HG02678 (cell line): ENCODE results near the gene MIB2.

ENCODE experiments used
- ATAC-seq: cut with Tn5 transposase; IDR thresholded peaks from one replicate; pipeline ENCODE4 v1.9.1; 2021; ENCODE audit warnings: mild to moderate bottlenecking, moderate library complexity; ENCODE audit not compliant: unreplicated experiment

Gene MIB2

GRCh38 chr1:1598051-1598719 is 17.1 kb upstream of the MIB2 start:
- ATAC-seq: no peak

- no peak for ATAC-seq
Observed at GRCh38 chr1:1598720-1599029, 16.6 kb upstream of the MIB2 start.

GRCh38 chr1:1599030-1599934 is 16.0 kb upstream of the MIB2 start:
- no peak for ATAC-seq

- no peak for ATAC-seq
Observed at GRCh38 chr1:1599935-1600860, 15.1 kb upstream of the MIB2 start, which contains the start of gene FNDC10. Gene FNDC10 (minus strand): TSS chr1:1600135. CDS start chr1:1600015, 120 bp downstream.

GRCh38 chr1:1600861-1601563 is 14.3 kb upstream of the MIB2 start:
- ATAC-seq: no peak

GRCh38 chr1:1601564-1602303 is 13.6 kb upstream of the MIB2 start:
- ATAC-seq: no peak

- no peak for ATAC-seq
Observed at GRCh38 chr1:1602304-1602967, 12.9 kb upstream of the MIB2 start.

GRCh38 chr1:1602968-1603506 is 12.3 kb upstream of the MIB2 start:
- no peak for ATAC-seq

GRCh38 chr1:1603671-1604373 is 11.5 kb upstream of the MIB2 start:
- no peak for ATAC-seq

- ATAC-seq: no peak
Observed at GRCh38 chr1:1604374-1605033, 10.8 kb upstream of the MIB2 start.

GRCh38 chr1:1605034-1605591 is 10.2 kb upstream of the MIB2 start:
- ATAC-seq: no peak

GRCh38 chr1:1605724-1606123 is 9.6 kb upstream of the MIB2 start:
- no peak for ATAC-seq

- no peak for ATAC-seq
Observed at GRCh38 chr1:1606232-1606631, 9.1 kb upstream of the MIB2 start.

- no peak for ATAC-seq
Observed at GRCh38 chr1:1609822-1610485, 5.3 kb upstream of the MIB2 start.

- ATAC-seq: no peak
Observed at GRCh38 chr1:1610796-1611195, 4.5 kb upstream of the MIB2 start.

- ATAC-seq: no peak
Observed at GRCh38 chr1:1612104-1612400, 3.2 kb upstream of the MIB2 start.

GRCh38 chr1:1613509-1614082 is 1.7 kb upstream of the MIB2 start:
- no peak for ATAC-seq
